GM18507 (cell line): Measurements from ENCODE around the gene RNF39.
"Not testable (repeated sequence)": the region's sequence is repeated elsewhere in the genome, so short reads cannot be mapped to it uniquely, and the experiment has no call there.

Source experiments
- DNase-seq: peaks from one replicate; pipeline ENCODE4 v3.0.0; 2011; ENCODE audit warnings: low read depth; ENCODE audit not compliant: insufficient read length; ENCODE audit errors: extremely low spot score
- FAIRE-seq: peaks from 2 replicates; lab custom pipeline; 2011; peaks lifted over from hg19 to GRCh38; lab: Jason Lieb, UNC

Gene RNF39, protein sequence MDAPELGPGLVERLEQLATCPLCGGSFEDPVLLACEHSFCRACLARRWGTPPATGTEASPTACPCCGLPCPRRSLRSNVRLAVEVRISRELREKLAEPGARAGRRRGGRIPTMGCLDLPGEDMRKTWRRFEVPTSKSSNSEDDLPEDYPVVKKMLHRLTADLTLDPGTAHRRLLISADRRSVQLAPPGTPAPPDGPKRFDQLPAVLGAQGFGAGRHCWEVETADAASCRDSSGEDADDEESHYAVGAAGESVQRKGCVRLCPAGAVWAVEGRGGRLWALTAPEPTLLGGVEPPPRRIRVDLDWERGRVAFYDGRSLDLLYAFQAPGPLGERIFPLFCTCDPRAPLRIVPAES

DNA sequence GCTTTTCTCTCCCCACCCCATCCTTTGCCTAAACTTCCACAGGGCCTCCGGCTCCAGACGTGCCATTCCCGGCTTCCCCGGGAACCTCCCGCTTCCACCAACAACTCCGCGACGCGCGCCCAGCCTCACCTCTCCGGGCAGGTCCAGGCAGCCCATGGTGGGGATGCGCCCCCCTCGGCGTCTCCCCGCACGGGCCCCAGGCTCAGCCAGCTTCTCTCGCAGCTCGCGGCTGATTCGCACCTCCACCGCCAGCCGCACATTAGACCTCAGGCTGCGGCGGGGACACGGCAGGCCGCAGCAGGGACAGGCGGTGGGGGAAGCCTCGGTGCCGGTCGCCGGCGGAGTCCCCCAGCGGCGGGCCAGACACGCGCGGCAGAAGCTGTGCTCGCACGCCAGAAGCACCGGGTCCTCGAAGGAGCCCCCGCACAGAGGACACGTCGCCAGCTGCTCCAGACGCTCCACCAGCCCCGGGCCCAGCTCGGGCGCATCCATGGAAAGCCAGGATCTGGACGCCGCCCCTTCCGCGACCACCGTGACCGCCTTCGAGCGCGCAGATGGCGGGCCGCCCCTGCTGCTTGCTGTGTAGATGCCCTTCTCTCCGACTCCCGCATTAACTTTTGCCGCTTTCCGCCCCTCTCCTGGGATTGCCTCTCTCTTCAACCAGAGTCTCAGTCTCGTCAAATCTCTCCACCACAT, at the start of gene RNF39:
RNF39 (minus strand) TSS at position 676 of the 696 bp plus-strand sequence; CDS start at position 492, 184 bp downstream.
- no peak for DNase-seq
- FAIRE-seq = no peak

DNA sequence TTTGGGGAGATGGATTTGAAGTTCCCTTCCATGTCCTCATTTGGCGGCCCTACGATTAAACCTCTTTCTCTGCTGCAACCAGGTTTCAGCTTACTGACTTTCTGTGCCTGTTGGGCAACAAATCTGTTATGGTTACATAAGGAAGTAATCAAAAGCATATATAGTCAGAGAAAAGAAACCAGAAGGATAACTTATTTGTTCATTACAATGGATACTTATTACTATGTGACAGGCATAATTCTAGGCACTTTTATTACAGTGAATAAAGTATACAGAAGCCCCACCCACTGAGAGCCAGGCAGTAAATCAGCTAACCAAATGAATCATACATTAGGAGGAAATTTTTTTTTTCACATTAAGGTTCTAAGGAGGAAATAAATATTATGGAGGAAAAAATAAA, 46.9 kb upstream of the RNF39 start:
- FAIRE-seq (no peak), DNase-seq (no peak)

DNA sequence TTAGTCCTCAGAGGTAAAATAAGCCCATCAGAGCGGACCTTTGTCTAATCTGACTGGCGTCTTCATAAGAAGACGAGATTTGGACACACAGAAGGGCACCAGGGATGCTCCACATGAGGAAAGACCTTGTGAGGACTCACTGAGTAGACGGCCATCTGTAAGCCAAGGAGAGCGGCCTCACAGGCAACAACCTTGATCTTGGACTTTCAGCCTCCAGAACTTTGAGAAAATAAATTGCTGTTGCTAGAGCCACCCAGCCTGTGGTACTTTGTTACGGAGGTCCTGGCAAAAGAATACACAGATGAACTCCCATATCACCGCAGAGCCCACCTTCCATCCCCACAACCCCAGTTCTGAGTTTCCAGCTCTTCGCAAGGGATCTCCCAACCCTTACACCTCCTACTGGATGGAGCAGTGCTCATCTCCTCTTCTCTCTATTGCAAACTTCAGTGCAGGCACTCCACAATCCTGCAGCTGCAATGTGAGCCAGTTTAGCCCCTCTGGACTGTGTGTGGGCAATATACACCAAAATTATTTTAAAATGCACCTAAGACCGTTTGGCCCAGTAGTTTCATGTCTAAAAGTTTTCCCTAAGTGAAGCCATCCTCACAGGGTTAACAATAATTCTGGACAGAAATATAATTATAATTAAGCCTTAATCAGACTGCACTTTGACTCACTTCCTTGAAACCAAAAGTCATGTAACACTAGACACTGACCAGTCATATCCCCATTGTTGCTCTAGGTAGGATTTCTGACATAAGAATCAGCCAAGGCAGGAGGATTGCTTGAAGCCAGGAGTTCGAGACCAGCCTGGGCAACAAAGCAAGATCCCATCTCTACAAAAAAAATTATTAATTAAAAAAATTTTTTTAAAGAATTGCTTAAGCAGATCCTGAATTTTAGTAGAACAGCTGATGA, 46.1 kb upstream of the RNF39 start:
- FAIRE-seq (no peak), DNase-seq (no peak)

DNA sequence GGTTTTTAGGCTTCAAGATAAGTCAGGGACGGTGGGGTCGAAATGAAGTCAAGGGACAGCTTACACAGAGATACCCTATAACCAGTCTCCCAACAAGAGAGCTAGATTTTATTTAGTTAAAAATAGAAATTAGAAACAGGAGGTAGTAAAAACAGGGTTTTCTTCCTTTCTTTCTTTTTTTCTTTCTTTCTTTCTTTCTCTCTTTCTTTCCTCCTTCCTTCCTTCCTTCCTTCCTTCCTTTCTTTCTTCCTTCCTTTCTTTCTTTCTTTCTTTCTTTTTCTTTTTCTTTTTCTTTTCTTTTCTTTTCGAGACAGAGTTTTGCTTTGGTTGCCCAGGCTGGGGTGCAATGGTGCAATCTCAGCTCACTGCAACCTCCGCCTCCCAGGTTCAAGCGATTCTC, 43.1 kb upstream of the RNF39 start:
- not testable (repeated sequence) for FAIRE-seq, DNase-seq

DNA sequence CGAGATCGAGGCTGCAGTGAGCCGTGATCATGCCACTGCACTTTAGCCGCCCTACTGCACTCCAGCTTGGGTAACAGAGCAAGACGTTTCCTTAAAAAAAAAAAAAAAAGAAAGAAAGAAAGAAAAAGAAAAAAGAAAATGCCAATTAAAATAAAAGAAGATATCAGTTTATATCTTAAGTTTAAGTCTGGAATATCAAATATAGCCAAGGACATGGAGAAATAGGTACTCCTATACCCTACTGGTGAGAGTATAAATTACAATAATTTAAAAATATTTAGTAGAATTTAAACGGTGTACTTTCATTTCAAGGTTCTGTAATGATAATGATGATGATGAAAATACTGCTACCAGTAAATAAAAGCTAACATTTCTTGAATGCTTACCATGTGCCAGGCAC, 41.2 kb upstream of the RNF39 start:
- no peak for DNase-seq
- no peak for FAIRE-seq

DNA sequence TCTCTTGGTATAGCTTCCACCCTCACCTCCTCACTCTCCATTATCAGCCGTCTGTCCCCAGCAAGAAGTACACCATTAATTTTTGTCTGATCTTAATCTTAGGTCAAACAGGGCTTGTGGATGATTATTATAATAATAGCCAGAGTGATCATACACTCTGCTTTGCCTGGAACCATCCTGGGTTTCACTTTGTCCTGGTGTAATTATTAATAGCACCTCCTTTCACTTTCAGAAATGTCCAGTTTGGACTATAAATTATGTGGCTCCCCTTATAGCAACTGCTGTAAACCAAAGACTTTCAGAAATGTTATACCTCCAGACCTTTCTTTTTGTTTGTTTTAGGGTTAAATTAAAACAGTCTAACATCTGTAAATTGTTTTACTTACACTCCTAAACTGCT, 38.3 kb upstream of the RNF39 start:
- FAIRE-seq (no peak), DNase-seq (no peak)

DNA sequence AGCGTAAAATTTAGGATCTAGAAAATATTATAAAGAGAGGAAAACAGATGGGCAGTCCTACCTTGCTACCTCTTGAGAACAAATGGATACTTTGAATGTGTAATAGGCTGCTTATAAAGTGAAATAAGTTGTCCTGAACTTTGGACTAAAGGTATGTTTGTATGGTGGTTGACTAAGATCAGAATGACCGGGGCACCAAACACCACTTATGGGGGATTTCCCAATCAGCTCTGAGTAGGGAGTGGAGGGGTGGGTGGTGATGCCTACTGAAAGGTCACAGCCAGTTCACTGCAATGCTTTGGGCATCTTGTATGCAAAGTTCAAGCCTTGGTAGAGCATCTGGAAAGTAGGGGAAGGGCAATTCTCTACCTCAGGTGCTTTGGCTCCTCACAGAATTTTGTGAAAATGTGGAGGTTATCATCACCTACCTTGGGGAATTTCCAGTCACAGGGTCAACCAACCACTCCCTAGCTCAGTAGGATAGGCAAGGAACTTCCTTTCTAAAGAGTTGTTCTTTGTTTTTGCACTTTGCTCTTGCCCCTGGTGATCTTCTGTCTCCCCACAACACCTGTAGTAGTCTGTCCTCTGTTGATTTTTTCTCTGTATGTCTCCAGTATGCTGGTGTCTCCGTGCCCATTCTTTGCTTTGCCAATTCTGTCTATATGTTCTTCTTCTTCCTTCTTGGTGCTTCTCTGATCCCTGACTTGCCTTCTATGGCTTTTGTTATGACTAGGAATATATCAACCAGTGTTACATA, 37.6 kb upstream of the RNF39 start, which contains the start of gene TRIM31:
TRIM31 (minus strand) TSS at position 88 of the 757 bp plus-strand sequence. CDS start 285 bp downstream, outside the sequence.
- peak; percentile 86 for FAIRE-seq
- no peak for DNase-seq

DNA sequence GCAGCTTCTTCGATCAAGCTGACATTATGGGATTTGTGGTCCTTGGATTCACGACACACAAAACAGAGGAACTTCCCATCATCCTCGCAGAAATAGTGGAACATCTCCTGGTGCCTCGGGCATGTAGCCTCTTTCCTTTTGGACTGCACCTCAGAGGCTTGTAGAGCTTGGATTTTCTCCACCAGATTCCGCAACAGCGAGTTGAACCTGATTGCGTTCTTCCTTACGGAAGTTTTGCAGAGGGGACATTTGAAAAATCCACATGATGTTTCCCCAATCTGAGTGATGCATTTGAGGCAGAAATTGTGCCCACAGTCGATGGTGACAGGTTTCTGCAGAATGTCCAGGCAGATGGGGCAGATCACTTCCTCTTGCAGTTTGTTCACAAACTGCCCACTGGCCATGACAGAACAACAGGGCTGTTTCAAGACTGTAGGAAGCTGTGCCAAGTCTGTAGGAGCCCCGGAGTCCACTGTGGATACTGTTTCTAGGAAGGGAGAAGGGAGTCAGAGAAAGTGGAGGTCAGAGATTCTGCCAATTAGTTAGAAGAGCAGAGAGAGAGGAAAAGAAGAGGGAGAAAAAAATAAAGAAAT, 36.9 kb upstream of the RNF39 start:
- FAIRE-seq (no peak), DNase-seq (no peak)

DNA sequence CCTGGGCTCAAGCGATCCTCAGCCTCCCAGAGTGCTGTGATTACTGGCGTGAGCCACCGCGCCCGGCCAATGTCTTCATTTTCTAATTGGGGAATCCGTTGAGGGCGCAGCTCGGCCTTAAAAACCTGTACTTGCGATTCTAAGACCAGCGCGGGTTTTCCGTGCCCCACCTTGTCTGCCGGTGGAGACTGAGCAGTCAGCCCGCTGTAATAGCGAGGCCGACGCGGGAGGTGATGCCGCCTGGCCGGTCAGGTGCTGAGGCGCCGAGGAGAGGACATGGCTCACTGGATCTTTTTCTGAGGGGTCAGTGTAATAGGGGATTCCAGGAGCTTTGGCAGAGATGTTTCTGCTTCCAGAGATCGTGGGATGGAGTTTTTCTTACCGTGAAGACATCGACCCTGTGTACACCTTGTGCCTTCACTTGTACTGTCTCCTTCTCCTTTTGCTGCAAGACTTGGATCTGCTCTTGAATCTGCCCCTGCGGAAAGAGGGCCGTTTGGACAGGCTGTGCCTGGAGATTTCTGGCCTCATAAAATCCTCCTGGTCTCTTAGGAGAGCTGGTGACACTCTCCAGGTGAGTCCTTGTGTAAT, 35.8 kb upstream of the RNF39 start:
- DNase-seq = no peak

DNA sequence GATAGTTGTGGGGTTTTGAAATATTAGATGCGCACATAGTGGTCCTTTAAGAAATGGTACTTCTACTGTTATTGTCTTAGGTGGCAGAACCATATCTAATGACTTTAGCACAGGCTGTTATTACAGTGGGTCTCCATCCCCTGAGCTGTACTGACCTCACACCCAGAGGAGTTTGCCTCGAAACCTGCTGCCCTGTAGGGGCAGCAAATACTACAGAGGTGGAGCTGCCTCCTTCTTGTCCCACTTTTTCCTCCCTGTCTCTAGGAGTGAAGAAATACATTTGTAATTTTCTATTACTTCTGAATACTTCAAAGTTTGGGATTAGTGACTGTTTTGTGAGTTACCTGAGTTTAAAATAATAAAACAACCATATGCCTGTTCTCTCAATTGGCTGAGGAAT, 29.1 kb upstream of the RNF39 start:
- no peak for DNase-seq
- no peak for FAIRE-seq

More for the DNA sequence above, 35.8 kb upstream of the RNF39 start:
- no peak for FAIRE-seq

DNA sequence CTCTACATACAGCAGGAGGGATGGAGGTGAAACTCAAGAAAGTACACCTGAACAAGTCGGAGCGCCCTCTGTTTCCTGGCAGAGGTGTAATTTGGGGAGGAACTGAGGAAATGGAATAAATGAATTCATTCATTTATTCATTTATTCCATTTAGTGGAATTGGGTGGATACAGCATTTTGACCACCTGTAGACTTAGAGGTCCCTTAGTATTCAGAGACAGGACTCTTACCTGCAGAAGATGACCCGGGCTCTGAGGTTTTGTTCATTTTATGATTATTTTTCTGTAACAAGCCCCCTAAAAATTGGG, 28.3 kb upstream of the RNF39 start:
- DNase-seq = no peak
- no peak for FAIRE-seq

DNA sequence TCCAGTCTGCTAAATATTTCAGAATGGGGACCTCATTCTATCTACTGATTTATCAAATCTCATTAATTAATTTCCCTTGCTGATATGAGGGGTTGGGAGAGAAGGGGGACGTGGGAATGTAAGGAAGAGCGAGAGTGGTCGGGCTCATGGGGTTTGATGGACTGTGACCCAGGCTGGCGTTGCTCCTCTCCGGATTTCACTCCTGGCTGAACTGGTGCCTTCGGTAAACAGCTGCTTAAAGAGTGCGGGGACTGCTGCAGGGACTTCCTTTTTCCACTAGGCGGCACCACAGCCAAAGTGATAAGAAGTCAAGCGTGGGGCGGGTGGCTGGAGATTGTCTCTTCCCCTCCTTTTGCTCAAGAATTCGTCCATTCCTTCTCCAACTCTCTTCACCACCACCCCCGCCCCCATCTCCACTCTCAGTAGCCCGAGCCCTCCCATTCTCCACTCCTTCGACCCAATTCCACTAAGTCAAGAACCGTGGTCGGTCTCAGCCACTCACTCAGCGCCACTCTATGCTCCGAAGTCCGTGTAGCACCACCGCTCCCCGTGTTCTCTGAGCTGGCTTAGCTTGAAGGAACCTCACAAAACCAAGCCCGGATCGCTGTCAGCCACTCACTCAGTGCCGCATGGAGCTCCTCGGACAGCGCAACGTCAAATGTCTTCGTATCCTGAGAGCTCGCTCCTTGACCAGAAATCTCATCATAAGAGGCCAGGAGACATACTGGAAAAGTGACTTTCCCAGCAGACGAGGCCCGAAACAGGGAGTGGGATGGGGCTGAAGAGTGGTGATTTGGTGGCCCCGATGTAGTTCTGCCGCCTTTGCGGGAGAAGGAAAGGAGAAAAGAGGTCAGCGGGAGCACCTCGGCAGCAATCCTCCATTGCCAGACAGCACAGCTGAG, 27.7 kb upstream of the RNF39 start:
- peak; percentile 74 for DNase-seq
- FAIRE-seq = peak; percentile 90

DNA sequence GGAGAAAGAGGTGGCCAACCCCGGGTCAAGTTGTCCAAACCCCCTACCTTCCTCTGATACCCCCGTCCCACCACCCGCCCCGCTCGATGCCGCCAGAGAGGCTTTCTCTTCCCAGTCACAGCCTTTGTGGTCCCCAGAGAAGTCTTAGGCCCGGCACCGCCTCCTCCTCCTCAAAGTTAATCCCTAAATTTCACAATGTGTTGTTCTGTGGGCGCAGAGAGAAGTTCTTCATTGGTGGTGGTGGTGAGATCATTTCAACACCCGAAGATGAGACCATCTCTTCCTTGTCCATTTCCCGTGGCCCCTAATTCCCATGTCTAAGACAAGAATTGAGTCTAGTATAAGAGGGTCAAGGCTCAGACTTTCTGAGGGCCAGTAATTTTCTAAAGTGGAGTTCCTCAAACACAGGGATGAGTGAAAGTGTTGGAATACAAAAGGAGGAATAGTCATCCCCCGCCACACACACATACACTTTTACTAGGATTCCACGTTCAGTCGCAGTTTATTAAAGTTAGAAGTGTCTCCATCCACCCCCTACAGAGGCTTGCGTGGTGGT, 26.9 kb upstream of the RNF39 start:
- DNase-seq (no peak), FAIRE-seq (no peak)

DNA sequence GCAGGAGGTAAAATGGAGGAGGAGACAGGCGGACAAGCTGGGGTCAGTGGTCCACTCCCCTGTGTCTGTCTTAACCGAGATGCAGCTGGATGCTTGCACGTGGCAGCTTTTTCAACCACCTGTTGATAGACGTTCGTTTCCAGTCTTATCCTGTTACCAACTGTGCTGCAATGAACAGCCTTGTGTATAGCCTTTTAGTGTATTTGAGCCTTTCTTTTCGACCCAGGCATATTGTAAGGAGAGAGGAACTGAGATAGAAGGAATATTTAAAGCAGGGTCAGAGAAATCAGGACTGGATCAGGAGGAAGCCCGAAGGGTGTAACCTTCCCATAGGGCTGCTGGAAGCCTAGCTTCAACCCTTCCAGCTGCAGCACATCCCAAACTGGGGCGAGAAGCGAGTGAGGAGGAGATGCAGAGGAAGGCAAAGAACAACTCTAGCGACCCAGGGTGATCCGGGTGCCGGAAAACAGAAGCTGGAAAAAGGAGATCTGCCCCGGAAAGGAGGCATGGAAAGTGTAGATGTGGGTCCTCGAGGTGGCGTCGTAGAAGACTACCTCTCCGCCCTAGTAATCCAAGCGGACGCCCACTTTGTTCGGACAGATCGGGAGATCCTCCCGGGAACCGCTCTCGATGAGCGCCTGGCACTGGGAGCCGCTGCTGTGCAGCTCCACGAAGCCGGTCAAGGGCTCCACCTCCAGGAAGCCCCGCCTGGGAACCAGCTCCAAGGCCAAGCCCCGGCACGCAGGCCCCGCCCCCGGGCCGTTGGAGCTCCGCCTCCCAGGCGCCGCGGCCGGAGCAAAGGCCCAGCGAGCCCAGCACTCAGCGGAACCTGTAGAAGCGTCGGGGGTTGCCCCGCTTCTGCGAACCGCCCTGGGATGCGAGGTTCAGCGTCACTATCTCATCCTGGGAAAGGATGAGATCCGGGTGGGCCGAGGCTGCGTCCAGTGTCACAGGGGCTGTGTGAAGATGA, 26.2 kb upstream of the RNF39 start:
- FAIRE-seq (no peak), DNase-seq (peak; percentile 56)

DNA sequence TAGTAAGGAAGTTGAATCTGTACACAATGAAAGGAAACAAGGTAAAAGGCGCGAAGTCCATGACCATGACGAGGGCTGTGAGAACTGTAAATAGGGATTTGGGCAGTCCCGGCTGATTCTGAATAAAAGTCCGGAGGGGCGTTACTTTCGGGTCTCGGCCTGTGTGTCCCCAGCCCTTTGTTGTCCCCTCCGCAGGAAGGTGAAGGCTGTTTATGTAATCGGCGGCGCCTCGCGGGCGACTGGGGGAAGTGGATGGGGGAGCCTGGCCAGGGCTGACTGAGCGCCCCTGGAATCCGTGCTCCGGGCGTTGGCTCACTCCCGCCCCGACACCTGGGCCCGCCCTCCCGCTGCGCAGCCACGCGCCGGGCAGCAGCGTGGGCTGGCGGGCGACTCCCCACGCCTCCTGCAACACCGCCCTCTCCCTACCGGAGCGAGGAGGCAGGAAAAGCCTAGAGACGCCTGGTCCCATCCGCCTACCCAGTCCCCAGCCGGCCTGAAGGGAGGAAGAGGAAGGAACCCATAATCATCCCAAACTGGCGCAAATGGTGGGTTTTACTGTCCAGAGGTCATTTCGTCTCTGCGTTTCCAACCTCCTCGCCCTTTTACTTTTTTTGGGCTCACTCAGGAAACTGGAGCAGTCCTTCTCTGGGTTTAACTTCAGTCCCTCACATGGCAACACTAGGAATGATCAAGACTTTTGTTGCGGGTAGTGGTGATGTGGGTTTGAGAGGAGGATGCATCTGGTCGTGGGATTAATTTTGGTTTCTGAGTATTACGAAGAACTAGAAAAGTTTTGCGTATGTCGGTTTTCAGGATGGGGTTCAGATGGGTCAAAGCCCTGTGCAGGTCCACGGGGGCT, 25.2 kb upstream of the RNF39 start:
- no peak for DNase-seq
- no peak for FAIRE-seq
